Measurements from ENCODE around the gene SPATA20. TPM values are rescaled to one million over a fixed set of nuclear protein-coding genes. Genes with fewer than 3 reads are reported as not detected.

Gene SPATA20
- total and polyA plus RNA-seq, 2 of the 13 experiments (the other 11 are each of a cell fraction or from before 2014, with no cell fraction given) = 36.1 to 64.8 TPM

- TF ChIP-seq GPBP1L1 (CRISPR knock-in tag; IDR thresholded peaks at IDR 0.05) = no peak
- TF ChIP-seq ZBTB46 (CRISPR knock-in tag; IDR thresholded peaks at IDR 0.05; ENCODE audit: borderline replicate concordance) = no peak
- TF ChIP-seq RXRA (CRISPR knock-in tag; IDR thresholded peaks at IDR 0.05) = no peak
- no peak for TF ChIP-seq ZNF704 (CRISPR knock-in tag; IDR thresholded peaks at IDR 0.05; ENCODE audit: borderline replicate concordance)
- TF ChIP-seq ATF5 (CRISPR knock-in tag; IDR thresholded peaks at IDR 0.05; ENCODE audit: low read depth) = no peak
- no peak for TF ChIP-seq SAFB2 (CRISPR knock-in tag; IDR thresholded peaks at IDR 0.05; ENCODE audit: borderline replicate concordance, low read depth)
- TF ChIP-seq HNF4A (CRISPR knock-in tag; IDR thresholded peaks at IDR 0.05) = no peak
- no peak for TF ChIP-seq TCF7L2 (IDR thresholded peaks at IDR 0.05; ENCODE audit: low read depth, low read length)
Observed at GRCh38 chr17:50508573-50509460, 38.2 kb upstream of the SPATA20 start (continued).

Measured in HepG2 (cell line).